Gastrocnemius medialis (tissue), 4 donors: ENCODE measurements around the gene NTRK3.

Experiments
- POLR2A ChIP-seq, 2 donors: fragments of 450-650 bp; IDR thresholded peaks; one replicate each; pipeline ENCODE4 v1.6.1; 2017; ENCODE audit warnings: antibody characterized with exemption in 2 of 2, mild to moderate bottlenecking in 2 of 2, moderate library complexity in 2 of 2
- TF ChIP-seq, protein P1 (sequence below), 5 experiments: fragments of 450-650 bp in 3 of 5; fragments of 200-600 bp in 2 of 5; sonication (generic) in 2 of 5; IDR thresholded peaks in 4 of 5; conservative IDR thresholded peaks in 1 of 5; 1 replicate in 4 of 5; 2 replicates in 1 of 5; pipeline ENCODE4 v1.5.1; 2016 to 2019; ENCODE audit warnings: antibody characterized with exemption in 5 of 5, mild to moderate bottlenecking in 3 of 5, moderate library complexity in 3 of 5

DNA sequence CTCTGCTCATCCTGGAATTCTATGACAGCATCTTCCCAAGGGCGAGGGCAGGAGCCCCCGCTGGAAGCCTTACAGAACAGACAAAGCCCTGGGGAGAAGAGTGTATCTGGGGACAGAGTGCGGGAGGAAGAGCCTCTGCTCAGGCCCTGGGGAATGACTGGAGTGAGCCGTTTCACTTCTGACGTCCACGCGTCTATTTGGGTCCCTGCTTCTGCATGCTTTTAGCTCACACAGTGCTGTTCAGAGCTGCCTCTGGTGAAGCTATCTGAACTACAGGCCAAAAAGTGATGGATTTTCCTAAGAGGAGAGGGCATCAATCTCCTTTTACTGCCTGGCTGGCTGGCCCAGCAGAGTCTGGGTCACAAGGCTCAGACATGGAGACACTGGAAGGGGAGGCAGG, 311.8 kb downstream of the NTRK3 start:
- TF ChIP-seq, protein P1, sequence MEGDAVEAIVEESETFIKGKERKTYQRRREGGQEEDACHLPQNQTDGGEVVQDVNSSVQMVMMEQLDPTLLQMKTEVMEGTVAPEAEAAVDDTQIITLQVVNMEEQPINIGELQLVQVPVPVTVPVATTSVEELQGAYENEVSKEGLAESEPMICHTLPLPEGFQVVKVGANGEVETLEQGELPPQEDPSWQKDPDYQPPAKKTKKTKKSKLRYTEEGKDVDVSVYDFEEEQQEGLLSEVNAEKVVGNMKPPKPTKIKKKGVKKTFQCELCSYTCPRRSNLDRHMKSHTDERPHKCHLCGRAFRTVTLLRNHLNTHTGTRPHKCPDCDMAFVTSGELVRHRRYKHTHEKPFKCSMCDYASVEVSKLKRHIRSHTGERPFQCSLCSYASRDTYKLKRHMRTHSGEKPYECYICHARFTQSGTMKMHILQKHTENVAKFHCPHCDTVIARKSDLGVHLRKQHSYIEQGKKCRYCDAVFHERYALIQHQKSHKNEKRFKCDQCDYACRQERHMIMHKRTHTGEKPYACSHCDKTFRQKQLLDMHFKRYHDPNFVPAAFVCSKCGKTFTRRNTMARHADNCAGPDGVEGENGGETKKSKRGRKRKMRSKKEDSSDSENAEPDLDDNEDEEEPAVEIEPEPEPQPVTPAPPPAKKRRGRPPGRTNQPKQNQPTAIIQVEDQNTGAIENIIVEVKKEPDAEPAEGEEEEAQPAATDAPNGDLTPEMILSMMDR (IDR thresholded peaks at IDR 0.05 in 4 of 5, conservative IDR thresholded peaks at IDR 0.05 in 1 of 5) = no peak
- no peak for TF ChIP-seq POLR2A (IDR thresholded peaks at IDR 0.05)
